ENCODE measurements around the gene TBCE.

DNA sequence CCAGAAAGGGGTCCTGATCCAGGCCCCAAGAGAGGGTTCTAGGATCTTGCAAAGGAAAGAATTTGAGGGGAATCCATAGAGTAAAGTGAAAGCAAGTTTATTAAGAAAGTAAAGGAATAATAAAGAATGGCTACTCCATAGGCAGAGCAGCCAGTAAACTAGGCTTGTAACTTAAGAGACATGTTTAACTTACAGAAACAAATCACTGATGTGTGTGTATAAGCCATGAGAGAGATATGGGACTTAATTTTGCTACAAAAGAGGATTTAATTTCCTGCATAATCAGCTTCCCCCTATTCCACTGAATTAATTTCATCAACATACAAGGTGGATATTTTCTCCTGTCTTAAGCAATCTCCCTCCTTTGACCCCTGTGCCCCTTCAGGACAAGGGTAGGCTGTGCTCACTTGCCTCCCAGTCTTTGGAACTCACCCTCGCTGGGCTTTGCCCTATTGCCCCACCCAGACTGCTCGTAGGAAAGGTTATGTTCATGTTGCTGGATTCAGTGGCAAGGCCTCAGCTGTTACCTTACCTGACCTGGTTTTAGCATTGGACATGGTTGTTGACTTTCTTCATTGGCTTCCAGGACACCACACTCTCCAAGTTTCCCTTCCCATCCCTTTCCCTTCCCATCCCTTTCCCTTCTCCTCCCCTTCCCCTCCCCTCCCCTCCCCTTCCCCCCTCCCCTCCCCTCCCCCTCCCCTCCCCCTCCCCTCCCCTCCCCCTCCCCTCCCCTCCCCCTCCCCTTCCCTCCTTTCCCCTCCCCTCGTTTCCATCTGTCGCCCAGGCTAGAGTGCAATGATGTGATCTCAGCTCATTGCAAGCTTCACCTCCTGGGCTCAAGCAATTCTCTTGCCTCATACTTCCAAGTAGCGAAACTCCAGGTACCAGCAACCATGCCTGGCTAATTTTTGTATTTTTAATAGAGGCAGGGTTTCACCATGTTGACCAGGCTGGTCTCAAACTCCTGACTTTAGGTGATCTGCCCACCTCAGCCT lies 44.6 kb downstream of the TBCE start:
- TF ChIP-seq, protein P1, sequence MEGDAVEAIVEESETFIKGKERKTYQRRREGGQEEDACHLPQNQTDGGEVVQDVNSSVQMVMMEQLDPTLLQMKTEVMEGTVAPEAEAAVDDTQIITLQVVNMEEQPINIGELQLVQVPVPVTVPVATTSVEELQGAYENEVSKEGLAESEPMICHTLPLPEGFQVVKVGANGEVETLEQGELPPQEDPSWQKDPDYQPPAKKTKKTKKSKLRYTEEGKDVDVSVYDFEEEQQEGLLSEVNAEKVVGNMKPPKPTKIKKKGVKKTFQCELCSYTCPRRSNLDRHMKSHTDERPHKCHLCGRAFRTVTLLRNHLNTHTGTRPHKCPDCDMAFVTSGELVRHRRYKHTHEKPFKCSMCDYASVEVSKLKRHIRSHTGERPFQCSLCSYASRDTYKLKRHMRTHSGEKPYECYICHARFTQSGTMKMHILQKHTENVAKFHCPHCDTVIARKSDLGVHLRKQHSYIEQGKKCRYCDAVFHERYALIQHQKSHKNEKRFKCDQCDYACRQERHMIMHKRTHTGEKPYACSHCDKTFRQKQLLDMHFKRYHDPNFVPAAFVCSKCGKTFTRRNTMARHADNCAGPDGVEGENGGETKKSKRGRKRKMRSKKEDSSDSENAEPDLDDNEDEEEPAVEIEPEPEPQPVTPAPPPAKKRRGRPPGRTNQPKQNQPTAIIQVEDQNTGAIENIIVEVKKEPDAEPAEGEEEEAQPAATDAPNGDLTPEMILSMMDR (IDR thresholded peaks at IDR 0.05; ENCODE audit: poor library complexity, severe bottlenecking), result no peak
- no peak for TF ChIP-seq TAF1 (IDR thresholded peaks at IDR 0.05; ENCODE audit: low read depth)
- TF ChIP-seq, protein P2, sequence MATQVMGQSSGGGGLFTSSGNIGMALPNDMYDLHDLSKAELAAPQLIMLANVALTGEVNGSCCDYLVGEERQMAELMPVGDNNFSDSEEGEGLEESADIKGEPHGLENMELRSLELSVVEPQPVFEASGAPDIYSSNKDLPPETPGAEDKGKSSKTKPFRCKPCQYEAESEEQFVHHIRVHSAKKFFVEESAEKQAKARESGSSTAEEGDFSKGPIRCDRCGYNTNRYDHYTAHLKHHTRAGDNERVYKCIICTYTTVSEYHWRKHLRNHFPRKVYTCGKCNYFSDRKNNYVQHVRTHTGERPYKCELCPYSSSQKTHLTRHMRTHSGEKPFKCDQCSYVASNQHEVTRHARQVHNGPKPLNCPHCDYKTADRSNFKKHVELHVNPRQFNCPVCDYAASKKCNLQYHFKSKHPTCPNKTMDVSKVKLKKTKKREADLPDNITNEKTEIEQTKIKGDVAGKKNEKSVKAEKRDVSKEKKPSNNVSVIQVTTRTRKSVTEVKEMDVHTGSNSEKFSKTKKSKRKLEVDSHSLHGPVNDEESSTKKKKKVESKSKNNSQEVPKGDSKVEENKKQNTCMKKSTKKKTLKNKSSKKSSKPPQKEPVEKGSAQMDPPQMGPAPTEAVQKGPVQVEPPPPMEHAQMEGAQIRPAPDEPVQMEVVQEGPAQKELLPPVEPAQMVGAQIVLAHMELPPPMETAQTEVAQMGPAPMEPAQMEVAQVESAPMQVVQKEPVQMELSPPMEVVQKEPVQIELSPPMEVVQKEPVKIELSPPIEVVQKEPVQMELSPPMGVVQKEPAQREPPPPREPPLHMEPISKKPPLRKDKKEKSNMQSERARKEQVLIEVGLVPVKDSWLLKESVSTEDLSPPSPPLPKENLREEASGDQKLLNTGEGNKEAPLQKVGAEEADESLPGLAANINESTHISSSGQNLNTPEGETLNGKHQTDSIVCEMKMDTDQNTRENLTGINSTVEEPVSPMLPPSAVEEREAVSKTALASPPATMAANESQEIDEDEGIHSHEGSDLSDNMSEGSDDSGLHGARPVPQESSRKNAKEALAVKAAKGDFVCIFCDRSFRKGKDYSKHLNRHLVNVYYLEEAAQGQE (IDR thresholded peaks at IDR 0.05; ENCODE audit: borderline replicate concordance), result no peak
- no peak for TF ChIP-seq MXI1 (conservative IDR thresholded peaks at IDR 0.05; ENCODE audit: poor library complexity, severe bottlenecking)
- no peak for TF ChIP-seq SMC3 (conservative IDR thresholded peaks at IDR 0.05; ENCODE audit: poor library complexity)

Measured in neural cell (in vitro differentiated cells).